Upper lobe of right lung (tissue), 1 donor: ENCODE measurements around the gene RNF223. TPM values are rescaled to one million over a fixed set of nuclear protein-coding genes. Genes with fewer than 3 reads are reported as not detected.

Experiments used
- ATAC-seq: fragments of 200-7000 bp; cut with Tn5 transposase; one replicate; pipeline ENCODE4 v1.9.1; 2020; ENCODE audit warnings: mild to moderate bottlenecking, moderate library complexity
- DNase-seq: peaks from one replicate; pipeline ENCODE4 v3.0.0-alpha.2; 2020
- H3K27ac ChIP-seq: fragments of 200-600 bp; one replicate; pipeline ENCODE4 v1.8.0; 2022
- H3K27me3 ChIP-seq: fragments of 200-600 bp; one replicate; pipeline ENCODE4 v1.8.0; 2022; ENCODE audit warnings: mild to moderate bottlenecking
- H3K36me3 ChIP-seq: fragments of 200-600 bp; one replicate; pipeline ENCODE4 v1.8.0; 2022
- H3K4me1 ChIP-seq: fragments of 200-600 bp; one replicate; pipeline ENCODE4 v1.8.0; 2022
- H3K4me3 ChIP-seq: fragments of 200-600 bp; one replicate; pipeline ENCODE4 v1.8.0; 2022; ENCODE audit warnings: mild to moderate bottlenecking
- H3K9me3 ChIP-seq: fragments of 200-600 bp; one replicate; pipeline ENCODE4 v1.8.0; 2022
- intact Hi-C: fragments of 100-400 bp; cut with DNase I; formaldehyde crosslinking; loops from one replicate; pipeline ENCODE4 v1.11.0; 2022
- total RNA-seq: library from RNA; stranded (reverse); fragmentation: NEBNext Ultra II Directional; extraction: Animal tissue kit (Norgen Biotek cat#: 25700); gene quantifications from one replicate; pipeline ENCODE4 v1.2.1, GENCODE V29; 2021
- TF ChIP-seq, protein P1 (sequence below): fragments of 200-600 bp; IDR thresholded peaks from one replicate; pipeline ENCODE4 v1.8.0; 2022; ENCODE audit warnings: antibody characterized with exemption
- donor health status: DM: no; HTN: yes; CAD: no; lungs with severe emphysema.

RNF223 gene
- total RNA-seq, 1 donor from 2014 or later = 0.55 TPM

DNA sequence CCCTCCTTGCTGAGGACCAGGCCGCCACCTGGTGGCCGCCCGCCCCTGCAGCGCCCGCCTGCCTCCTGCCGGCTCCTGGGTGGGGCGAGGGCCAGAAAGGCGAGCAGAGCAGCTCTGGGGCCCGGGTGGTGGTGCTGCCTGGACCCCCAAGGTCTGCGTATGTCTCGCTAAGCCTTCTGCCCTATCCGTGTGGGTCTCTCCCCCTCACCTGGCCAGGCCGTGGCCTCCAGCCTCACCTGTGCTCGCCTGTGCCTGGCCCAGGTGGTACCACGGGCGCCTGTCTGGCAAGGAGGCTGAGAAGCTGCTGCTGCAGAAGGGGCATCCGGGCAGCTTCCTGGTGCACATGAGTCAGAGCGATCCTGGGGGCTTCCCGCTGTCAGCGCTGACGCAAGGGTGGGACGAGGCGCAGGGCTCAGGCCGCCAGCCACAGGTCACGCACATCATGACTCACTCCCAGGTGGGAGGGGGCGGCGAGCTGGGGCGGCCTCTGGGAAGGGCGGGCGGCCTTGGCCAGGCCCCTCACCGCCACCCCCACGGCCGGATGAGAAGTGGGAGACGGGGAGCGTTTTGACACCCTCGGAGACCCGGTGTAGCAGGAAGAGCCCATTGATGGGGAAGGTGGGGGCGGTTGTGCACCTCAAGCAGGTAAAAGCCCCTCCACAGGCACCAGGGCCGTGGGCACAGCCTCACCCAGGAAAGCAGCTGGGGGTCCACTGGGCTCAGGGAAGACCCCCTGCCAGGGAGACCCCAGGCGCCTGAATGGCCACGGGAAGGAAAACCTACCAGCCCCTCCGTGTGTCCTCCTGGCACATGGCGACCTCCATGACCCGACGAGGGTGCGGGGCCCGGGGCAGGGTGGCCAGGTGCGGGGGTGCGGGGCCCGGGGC lies 9.9 kb downstream of the RNF223 start:
- DNase-seq = peak; percentile 84
- Histone ChIP-seq H3K4me1 (peaks cover 16% of the 10 kb centered on the region), H3K4me3 (no peak overlapping the region), H3K27me3 (peaks cover 41% of the 10 kb centered on the region), H3K27ac (no peak overlapping the region), H3K36me3 (no peaks in the 10 kb centered on the region), H3K9me3 (no peaks in the 10 kb centered on the region)
- intact Hi-C loops = loop anchor here (10.0 kb wide), 1 partner anchor 79 kb away; the partner anchor contains the start of gene PERM1
- TF ChIP-seq, protein P1, sequence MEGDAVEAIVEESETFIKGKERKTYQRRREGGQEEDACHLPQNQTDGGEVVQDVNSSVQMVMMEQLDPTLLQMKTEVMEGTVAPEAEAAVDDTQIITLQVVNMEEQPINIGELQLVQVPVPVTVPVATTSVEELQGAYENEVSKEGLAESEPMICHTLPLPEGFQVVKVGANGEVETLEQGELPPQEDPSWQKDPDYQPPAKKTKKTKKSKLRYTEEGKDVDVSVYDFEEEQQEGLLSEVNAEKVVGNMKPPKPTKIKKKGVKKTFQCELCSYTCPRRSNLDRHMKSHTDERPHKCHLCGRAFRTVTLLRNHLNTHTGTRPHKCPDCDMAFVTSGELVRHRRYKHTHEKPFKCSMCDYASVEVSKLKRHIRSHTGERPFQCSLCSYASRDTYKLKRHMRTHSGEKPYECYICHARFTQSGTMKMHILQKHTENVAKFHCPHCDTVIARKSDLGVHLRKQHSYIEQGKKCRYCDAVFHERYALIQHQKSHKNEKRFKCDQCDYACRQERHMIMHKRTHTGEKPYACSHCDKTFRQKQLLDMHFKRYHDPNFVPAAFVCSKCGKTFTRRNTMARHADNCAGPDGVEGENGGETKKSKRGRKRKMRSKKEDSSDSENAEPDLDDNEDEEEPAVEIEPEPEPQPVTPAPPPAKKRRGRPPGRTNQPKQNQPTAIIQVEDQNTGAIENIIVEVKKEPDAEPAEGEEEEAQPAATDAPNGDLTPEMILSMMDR = peak; percentile 93
- ATAC-seq = peak; percentile 66

DNA sequence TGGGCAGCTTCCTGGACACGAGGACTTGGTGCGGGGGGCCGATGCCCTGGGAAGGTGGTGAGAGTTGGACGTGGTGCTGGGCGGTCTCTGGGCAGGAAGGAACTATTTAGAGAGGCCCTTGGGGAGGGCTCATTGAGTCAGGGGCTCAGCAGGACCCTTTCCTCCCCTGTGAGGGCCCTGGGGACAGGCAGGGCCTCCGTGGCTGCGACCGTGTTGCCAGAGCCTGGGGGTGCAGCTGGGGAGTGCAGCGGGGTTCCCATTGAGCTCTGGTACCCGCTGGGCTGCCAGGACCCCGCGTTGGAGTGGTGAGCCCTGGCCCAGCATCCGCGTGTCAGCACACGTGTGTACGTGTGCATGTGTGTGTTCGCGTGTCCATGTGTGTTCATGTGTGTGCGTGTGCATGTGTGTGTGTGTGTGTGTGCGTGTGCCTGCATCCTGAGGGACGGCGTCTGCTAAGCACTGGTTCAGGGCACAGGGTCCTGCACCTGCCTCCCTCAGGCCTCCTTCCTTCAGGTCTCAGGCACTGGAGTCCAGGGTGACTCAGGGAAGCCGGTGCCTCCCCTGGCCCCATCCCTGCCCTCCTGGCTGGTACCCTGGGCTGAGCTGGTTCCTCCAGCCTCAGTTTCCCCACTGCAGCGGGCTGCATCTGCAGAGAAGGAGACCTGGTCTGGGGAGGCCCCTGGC lies 10.7 kb downstream of the RNF223 start:
- H3K27me3 ChIP-seq = peaks cover 48% of the 10 kb centered on the region
- H3K4me3 ChIP-seq = no peak overlapping the region
- no peaks in the 10 kb centered on the region for H3K9me3 ChIP-seq
- no peak for ATAC-seq
- no peak for DNase-seq
- TF ChIP-seq, protein P1 = no peak
- peaks cover 23% of the 10 kb centered on the region for H3K4me1 ChIP-seq
- H3K36me3 ChIP-seq = no peaks in the 10 kb centered on the region
- intact Hi-C loops = loop anchor here (10.0 kb wide), 1 partner anchor 79 kb away; the partner anchor contains the start of gene PERM1
- H3K27ac ChIP-seq = no peak overlapping the region

DNA sequence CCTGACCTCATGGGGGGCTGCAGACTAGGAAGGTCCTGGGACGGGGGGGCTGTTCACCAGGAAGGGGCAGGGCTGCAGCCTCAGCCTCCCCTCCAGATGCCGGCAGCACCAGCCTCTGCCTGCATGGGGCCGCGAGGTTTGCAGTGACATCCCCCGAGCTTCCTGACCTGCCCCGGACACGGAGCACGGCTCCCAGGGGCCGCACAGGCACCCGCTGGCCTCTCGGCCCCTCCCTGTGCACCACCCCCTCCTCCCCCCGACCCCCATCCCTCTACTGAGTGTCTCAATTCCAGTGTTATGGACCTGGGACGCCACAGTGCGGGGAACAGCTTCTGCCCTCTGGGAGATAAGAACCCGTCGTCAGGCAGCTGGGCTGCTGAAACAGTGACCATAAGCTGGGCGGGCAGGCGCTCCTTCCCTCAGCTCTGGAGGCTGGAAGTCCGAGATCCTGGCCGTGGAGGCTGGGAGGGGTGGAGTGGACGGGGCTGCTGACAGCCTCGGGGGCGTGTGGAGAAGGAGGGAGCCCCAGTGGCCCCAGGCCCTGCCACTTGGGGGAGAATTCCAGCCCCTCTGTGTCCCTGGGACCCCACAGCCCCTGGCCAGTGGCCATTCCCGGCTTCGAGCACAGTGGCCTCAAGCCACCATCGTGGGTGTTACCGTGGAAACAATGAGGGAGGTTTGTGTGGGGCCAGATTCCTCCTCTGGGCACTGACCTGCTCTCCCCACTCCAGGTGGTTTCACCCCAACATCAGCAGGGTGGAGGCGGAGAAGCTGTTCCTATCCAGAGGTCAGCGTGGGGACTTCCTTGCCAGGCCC lies 11.6 kb downstream of the RNF223 start:
- intact Hi-C loops = loop anchor here (10.0 kb wide), 1 partner anchor 78 kb away; the partner anchor contains the start of gene PERM1
- Histone ChIP-seq H3K36me3 (no peaks in the 10 kb centered on the region), H3K9me3 (no peaks in the 10 kb centered on the region), H3K4me1 (peaks cover 23% of the 10 kb centered on the region), H3K4me3 (no peak overlapping the region), H3K27ac (no peak overlapping the region), H3K27me3 (peaks cover 46% of the 10 kb centered on the region)
- no peak for ATAC-seq
- TF ChIP-seq, protein P1 = no peak
- no peak for DNase-seq

DNA sequence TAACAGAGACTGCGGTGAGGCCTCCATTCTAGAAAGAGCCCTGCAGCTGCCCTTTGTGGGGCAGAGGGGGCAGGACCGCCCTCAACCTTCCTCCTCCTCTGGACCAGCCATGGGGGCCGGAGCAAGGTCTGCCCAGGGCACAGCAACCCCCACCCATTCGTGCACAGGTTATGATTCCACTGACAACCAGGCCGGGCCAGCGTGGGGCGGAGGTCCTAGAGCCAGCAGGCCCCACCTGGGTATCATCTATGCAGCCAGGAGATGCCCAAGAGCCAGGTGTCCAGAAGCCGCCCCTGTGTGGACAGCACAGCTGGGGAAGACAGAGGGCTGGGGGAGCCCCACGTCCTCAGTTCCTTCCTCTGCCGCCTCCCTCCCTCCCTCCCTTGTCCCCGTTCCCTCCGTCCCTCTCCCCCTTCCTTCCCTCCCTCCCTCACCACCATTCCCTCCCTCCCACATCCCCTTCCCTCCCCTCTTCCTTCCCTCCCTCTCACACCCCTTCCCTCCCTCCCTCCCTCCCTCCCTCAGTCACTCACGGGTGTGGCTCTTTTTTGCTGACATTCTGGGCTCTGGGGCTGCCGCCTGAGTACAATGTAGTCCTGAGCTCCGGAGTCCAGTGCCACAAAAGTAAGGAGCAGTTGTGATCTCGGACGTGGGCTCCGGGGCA lies 12.3 kb downstream of the RNF223 start:
- Histone ChIP-seq H3K4me3 (no peak overlapping the region), H3K27ac (no peak overlapping the region), H3K36me3 (no peaks in the 10 kb centered on the region), H3K27me3 (peaks cover 43% of the 10 kb centered on the region), H3K4me1 (peaks cover 23% of the 10 kb centered on the region), H3K9me3 (no peaks in the 10 kb centered on the region)
- DNase-seq (no peak), ATAC-seq (no peak)
- intact Hi-C loops = loop anchor here (10.0 kb wide), 1 partner anchor 77 kb away; the partner anchor contains the start of gene PERM1
- TF ChIP-seq, protein P1 = no peak
